Measurements from ENCODE around the gene EMC8.

GRCh38 chr16:85846461-85846860 lies 47.1 kb upstream of the EMC8 start:
- TF ChIP-seq CTCF (IDR thresholded peaks at IDR 0.05) (no peak), POLR2A (IDR thresholded peaks at IDR 0.05) (no peak), POLR2AphosphoS5 (IDR thresholded peaks at IDR 0.05) (no peak)
